ENCODE data around the gene DGUOK.

GRCh38 chr2:73975731-73976130, 49.1 kb downstream of the DGUOK start:
- no peak for TF ChIP-seq CTCF (IDR thresholded peaks at IDR 0.05; ENCODE audit: low read length)
- no peak for TF ChIP-seq EZH2 (IDR thresholded peaks at IDR 0.05; ENCODE audit: borderline replicate concordance, low read length)

All from OCI-LY1 (cell line).